OCI-LY1 (cell line): ENCODE data around the gene NFASC.

Experiments
- H2AFZ ChIP-seq: fragments of 200-600 bp; sonication (generic), shearing (Covaris generic); 2 replicates; pipeline ENCODE4 v1.6.0; 2014; ENCODE audit warnings: antibody characterized with exemption, mild to moderate bottlenecking, low read length
- H3F3A ChIP-seq: fragments of 200-600 bp; sonication (generic), shearing (Covaris generic); 2 replicates; pipeline ENCODE4 v1.6.0; 2014; ENCODE audit warnings: mild to moderate bottlenecking, antibody characterized with exemption, low read length, moderate library complexity; ENCODE audit not compliant: insufficient read depth
- H3K27ac ChIP-seq: fragments of 200-600 bp; sonication (generic); 2 replicates; pipeline ENCODE4 v1.5.1; 2014; ENCODE audit warnings: low read length, mixed run types, mild to moderate bottlenecking, low read depth; ENCODE audit not compliant: poor library complexity, severe bottlenecking
- H3K27me3 ChIP-seq: fragments of 200-600 bp; sonication (generic); 2 replicates; pipeline ENCODE4 v1.6.0; 2014; ENCODE audit warnings: antibody characterized with exemption, mild to moderate bottlenecking, low read length, moderate library complexity; ENCODE audit not compliant: insufficient read depth
- H3K36me3 ChIP-seq: fragments of 200-600 bp; sonication (generic); 2 replicates; pipeline ENCODE4 v1.6.1; 2014; ENCODE audit warnings: mild to moderate bottlenecking, antibody characterized with exemption, low read length, moderate library complexity, mixed read lengths; ENCODE audit not compliant: insufficient read depth
- H3K4me1 ChIP-seq: fragments of 200-600 bp; sonication (generic); 2 replicates; pipeline ENCODE4 v1.5.1; 2014; ENCODE audit warnings: mild to moderate bottlenecking, low read length, moderate library complexity; ENCODE audit not compliant: insufficient read depth, severe bottlenecking
- H3K4me2 ChIP-seq: fragments of 200-600 bp; sonication (generic), shearing (Covaris generic); 2 replicates; pipeline ENCODE4 v1.6.1; 2014; ENCODE audit warnings: low read length
- H3K4me3 ChIP-seq: fragments of 200-600 bp; sonication (generic); 2 replicates; pipeline ENCODE4 v1.5.1; 2014; ENCODE audit warnings: low read length, low read depth, mild to moderate bottlenecking, mixed read lengths; ENCODE audit not compliant: poor library complexity, severe bottlenecking
- H3K79me2 ChIP-seq: fragments of 200-600 bp; shearing (Covaris generic); 2 replicates; pipeline ENCODE4 v1.6.1; 2016; ENCODE audit warnings: mixed run types, low read length, mixed read lengths; ENCODE audit not compliant: insufficient read depth
- H3K9ac ChIP-seq: fragments of 200-600 bp; sonication (generic), shearing (Covaris generic); 2 replicates; pipeline ENCODE4 v1.6.1; 2014; ENCODE audit warnings: mild to moderate bottlenecking, low read length, mixed read lengths
- H3K9me2 ChIP-seq: fragments of 200-600 bp; sonication (generic), shearing (Covaris generic); 2 replicates; pipeline ENCODE4 v1.6.1; 2014; ENCODE audit warnings: low read depth, mild to moderate bottlenecking, low read length, mixed read lengths
- H3K9me3 ChIP-seq: fragments of 200-600 bp; shearing (Covaris generic); 2 replicates; pipeline ENCODE4 v1.6.1; 2014; ENCODE audit warnings: low read length, mixed read lengths
- H4K20me1 ChIP-seq: fragments of 200-600 bp; sonication (generic), shearing (Covaris generic); 2 replicates; pipeline ENCODE4 v1.6.0; 2016; ENCODE audit warnings: mild to moderate bottlenecking, low read length; ENCODE audit not compliant: insufficient read depth
- CTCF ChIP-seq: fragments of 200-600 bp; sonication (generic), shearing (Covaris generic); IDR thresholded peaks from 2 replicates; pipeline ENCODE4 v1.5.1; 2017; ENCODE audit warnings: mild to moderate bottlenecking, antibody characterized with exemption, low read length, moderate library complexity, mixed read lengths
- EZH2 ChIP-seq: fragments of 200-600 bp; sonication (generic), shearing (Covaris generic); IDR thresholded peaks from 2 replicates; pipeline ENCODE4 v1.8.0; 2017; ENCODE audit warnings: borderline replicate concordance, mixed run types, mild to moderate bottlenecking, antibody characterized with exemption, low read length, moderate library complexity, mixed read lengths

NFASC gene

GRCh38 chr1:204878621-204879234 lies 8.1 kb downstream of the NFASC start:
- Histone ChIP-seq H2AFZ (no peak overlapping the region), H3K9me3 (no peaks in the 10 kb centered on the region), H3K79me2 (no peaks in the 10 kb centered on the region), H3K27me3 (0 out of 2 replicates have a peak, but pooled peaks cover 8% of the 10 kb centered on the region), H3K4me2 (no peak overlapping the region), H3K36me3 (no peaks in the 10 kb centered on the region), H4K20me1 (no peaks in the 10 kb centered on the region), H3K27ac (no peak overlapping the region), H3K9ac (no peak overlapping the region), H3F3A (no peaks in the 10 kb centered on the region), H3K4me3 (no peak overlapping the region), H3K4me1 (no peaks in the 10 kb centered on the region), H3K9me2 (no peaks in the 10 kb centered on the region)
- TF ChIP-seq EZH2, result no peak
- TF ChIP-seq CTCF, result no peak

GRCh38 chr1:204879351-204879750 lies 8.7 kb downstream of the NFASC start:
- Histone ChIP-seq H3K4me1 (no peaks in the 10 kb centered on the region), H4K20me1 (no peaks in the 10 kb centered on the region)

GRCh38 chr1:204880906-204881305 lies 10.2 kb downstream of the NFASC start:
- Histone ChIP-seq H3K27me3 (0 out of 2 replicates have a peak, but pooled peaks cover 8% of the 10 kb centered on the region), H3K4me3 (no peak overlapping the region), H3K4me2 (no peak overlapping the region), H3K36me3 (no peaks in the 10 kb centered on the region), H3K4me1 (no peaks in the 10 kb centered on the region), H3F3A (no peaks in the 10 kb centered on the region), H3K9me2 (no peaks in the 10 kb centered on the region), H4K20me1 (no peaks in the 10 kb centered on the region), H3K9me3 (no peaks in the 10 kb centered on the region), H2AFZ (no peak overlapping the region), H3K79me2 (no peaks in the 10 kb centered on the region), H3K9ac (no peak overlapping the region), H3K27ac (no peak overlapping the region)
- TF ChIP-seq CTCF (no peak), EZH2 (no peak)

More at GRCh38 chr1:204879351-204879750, 8.7 kb downstream of the NFASC start:
- H3K36me3 ChIP-seq, result no peaks in the 10 kb centered on the region
- no peak overlapping the region for H2AFZ ChIP-seq
- TF ChIP-seq CTCF (no peak), EZH2 (no peak)
- no peaks in the 10 kb centered on the region for H3K79me2 ChIP-seq
- H3K9me2 ChIP-seq, result no peaks in the 10 kb centered on the region
- H3K4me3 ChIP-seq, result no peak overlapping the region
- H3F3A ChIP-seq, result no peaks in the 10 kb centered on the region
- 0 out of 2 replicates have a peak, but pooled peaks cover 8% of the 10 kb centered on the region for H3K27me3 ChIP-seq
- no peaks in the 10 kb centered on the region for H3K9me3 ChIP-seq
- H3K9ac ChIP-seq, result no peak overlapping the region
- no peak overlapping the region for H3K4me2 ChIP-seq
- no peak overlapping the region for H3K27ac ChIP-seq
